Mucosa of gallbladder (tissue), 1 donor: ENCODE results near the gene COL4A5. TPM values are rescaled to one million over a fixed set of nuclear protein-coding genes. Genes with fewer than 3 reads are reported as not detected.

Experiments
- DNase-seq: peaks from one replicate; pipeline ENCODE4 v3.0.0-alpha.2; 2020; ENCODE audit warnings: low spot score
- total RNA-seq: library from RNA; stranded (reverse); gene quantifications from one replicate; pipeline ENCODE4 v1.2.1, GENCODE V29; 2021
- donor health status: DM: no; HTN: no; CAD: no.

Gene COL4A5
- total RNA-seq, 1 donor from 2014 or later: 98.8 TPM

DNA sequence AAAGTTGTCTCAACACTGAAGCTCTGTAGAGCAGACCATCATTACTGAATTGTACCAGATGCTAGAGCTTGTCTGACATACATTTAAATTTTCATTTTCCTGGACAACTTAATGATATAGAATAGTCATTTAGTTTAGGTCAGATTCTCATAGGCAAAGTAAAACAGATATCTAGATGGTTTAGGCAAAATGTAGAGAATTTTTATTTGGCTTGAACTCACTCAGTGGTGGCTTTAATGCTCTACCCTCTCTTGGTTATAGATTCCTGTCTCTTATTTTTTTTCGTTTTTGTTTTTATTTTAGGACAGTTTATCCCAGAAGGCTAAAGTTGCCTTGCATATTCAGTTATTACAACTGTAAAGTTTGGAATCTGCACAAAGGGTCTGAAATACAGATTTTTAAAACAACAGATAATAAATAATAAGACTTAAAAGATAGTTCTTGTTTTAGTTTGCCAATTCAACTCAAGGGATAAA lies 300.7 kb downstream of the COL4A5 start:
- no peak for DNase-seq

Other genes starting within 250 kb of the COL4A5 start
- 109 TPM for gene COL4A6, start 1.4 kb upstream of the COL4A5 start, total RNA-seq